HG03159 (cell line): ENCODE measurements around the gene SAMHD1.
"Not testable (repeated sequence)": the region's sequence is repeated elsewhere in the genome, so short reads cannot be mapped to it uniquely, and the experiment has no call there.

Experiments used
- ATAC-seq: cut with Tn5 transposase; IDR thresholded peaks from one replicate; pipeline ENCODE4 v1.9.1; 2021; ENCODE audit warnings: mild to moderate bottlenecking, moderate library complexity; ENCODE audit not compliant: unreplicated experiment

Gene SAMHD1

GRCh38 chr20:36956674-36957073 is 5.2 kb upstream of the SAMHD1 start:
- ATAC-seq = no peak

GRCh38 chr20:36956016-36956415 is 4.5 kb upstream of the SAMHD1 start:
- ATAC-seq = no peak

DNA sequence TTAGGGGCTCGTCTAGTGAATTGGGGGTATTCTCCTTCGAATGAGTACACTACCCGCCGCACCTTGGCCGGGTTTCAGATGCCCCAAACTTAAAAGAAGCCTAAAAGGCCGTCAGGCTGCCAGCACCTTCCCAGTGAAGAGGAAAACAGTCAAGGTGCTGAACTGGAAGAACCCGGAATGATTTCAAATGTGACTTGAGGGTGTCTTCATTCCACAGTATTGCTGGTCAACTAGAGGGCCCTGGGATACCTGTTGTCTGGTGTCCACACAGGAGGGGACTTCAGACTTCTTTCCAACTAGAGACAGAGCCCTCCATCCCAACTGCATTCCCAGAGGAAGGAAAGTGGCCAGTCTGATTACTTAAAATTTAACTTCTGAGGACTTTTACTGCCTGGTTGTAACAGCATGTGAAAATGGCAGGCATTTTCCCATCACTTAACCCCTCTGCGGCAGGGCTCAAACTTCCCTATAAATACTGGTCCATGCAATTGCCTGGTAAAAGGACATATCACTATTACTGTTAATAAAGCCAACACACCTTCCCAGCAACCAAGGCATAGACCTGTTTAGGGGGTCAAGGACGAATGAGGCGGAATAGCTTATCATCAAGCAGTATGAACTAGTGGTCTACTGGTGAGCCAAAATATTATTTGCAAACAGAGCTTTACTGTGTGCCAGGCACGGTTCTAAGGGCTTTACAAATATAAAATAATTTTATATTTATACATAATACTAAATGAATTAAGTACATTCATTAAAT is 651 bp upstream of the SAMHD1 start:
- no peak for ATAC-seq

- ATAC-seq = peak; percentile 1
Measured at GRCh38 chr20:36950414-36951197, 902 bp downstream of the SAMHD1 start.

DNA sequence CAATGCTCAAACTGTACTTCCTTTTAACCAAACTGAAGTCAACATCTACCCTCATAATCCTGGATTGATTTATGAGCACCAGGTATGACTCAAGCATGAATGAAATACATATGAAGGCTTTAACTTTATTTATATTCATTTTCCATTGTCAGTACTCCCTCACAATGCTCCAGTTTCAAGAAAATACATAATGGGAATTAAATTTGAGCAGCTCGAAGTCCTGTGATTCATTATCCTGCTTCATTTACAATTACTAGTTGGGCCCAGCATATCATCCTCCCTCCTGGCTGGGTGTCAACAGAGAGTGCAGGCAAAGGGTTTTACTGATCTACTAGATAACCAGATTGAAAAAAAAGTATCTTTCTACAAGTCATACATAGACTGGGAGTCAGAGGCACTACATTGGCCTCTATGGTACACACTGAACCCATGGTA is 10.1 kb downstream of the SAMHD1 start:
- ATAC-seq = no peak

DNA sequence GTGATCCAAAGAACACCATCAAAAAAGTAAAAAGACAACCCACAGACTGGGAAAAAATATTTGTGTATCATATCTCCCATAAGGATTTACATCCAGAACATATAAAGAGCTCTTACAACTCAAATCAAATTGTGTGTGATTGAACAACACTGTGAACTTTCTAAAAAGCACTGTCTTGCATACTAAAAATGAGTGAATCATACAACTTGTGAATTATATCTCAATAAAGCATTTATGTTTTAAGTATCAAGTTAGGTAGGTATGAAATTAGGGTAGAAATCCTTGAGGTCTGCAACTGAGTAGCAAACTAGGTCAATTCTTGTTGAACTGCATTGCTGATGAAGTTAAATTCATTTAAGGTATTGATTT is 14.1 kb downstream of the SAMHD1 start:
- ATAC-seq = no peak

DNA sequence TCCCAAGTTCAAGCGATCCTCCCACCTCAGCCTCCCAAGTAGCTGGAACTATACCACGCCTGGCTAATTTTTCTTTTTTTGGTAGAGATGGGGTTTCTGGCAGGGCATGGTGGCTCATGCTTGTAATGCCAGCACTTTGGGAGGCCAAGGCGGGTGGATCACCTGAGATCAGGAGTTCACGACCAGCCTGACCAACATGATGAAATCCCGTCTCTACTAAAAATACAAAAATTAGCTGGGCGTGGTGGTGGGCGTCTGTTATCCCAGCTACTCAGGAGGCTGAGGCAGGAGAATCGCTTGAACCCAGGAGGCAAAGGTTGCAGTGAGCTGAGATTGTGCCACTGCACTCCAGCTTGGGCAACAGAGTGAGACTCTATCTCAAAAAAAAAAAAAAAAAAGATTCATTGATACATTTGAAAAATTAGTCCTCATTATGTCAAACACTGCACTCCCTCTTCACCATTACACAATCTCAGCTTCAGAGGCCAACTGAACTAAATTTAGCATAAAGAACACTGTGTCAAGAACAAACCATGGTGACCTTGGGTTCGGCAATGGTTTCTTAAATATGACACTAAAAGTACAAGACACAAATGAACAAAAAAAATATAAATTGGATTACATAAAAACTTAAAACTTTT is 14.6 kb downstream of the SAMHD1 start:
- not testable (repeated sequence) for ATAC-seq

- ATAC-seq = no peak
Measured at GRCh38 chr20:36936341-36936740, 15.2 kb downstream of the SAMHD1 start.

- not testable (repeated sequence) for ATAC-seq
Measured at GRCh38 chr20:36933571-36933970, 17.9 kb downstream of the SAMHD1 start.

GRCh38 chr20:36932476-36933426 is 18.8 kb downstream of the SAMHD1 start:
- no peak for ATAC-seq

DNA sequence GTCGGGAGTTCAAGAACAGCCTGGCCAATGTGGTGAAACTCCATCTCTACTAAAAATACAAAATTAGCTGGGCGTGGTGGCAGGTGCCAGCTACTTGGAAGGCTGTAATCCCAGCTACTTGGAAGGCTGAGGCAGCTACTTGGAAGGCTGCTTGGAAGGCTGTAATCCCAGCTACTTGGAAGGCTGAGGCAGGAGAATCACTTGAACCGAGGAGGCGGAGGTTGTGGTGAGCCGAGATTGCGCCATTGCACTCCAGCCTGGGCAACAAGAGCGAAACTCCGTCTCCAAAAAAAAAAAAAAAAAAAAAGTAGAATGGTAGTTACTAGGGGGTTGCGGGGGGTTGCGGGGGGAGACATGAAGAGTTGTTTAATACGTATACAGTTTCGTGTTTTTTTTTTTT is 19.4 kb downstream of the SAMHD1 start:
- ATAC-seq = not testable (repeated sequence)

DNA sequence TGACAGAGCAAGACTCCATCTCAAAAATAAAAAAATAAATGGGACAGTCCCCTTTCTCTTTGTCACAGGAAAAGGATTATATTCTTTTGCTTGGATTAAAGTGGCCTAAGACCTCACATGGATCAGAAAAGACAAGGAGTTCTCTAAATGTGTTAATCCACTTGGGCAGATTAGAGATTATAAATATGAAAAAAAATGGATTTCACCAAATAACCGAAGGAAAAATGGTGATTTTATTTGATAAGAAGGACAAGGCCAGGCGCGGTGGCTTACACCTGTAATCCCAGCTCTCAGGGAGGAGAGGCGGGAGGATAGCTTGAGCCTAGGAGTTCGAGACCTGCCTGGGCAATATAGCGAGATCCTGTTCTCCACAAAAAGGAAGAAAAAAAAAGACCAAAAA is 21.8 kb downstream of the SAMHD1 start:
- ATAC-seq = no peak

DNA sequence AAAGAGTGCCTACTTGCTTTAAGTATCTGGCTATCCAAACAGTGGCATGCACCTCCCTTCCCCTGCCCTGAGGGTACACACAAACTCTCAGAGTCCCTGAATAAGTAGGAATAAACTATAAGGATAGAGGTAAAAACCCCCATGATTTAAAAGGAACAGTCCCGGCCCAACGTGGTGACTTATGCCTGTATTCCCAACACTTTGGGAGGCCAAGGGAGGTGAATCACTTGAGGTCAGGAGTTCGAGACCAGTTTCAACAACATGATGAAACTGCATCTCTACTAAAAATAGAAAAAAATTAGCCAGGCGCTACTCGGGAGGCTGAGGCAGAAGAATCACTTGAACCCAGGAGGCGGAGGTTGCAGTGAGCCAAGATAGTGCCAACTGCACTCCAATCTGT is 22.2 kb downstream of the SAMHD1 start:
- ATAC-seq = no peak

- no peak for ATAC-seq
Measured at GRCh38 chr20:36927704-36928103, 23.8 kb downstream of the SAMHD1 start.

DNA sequence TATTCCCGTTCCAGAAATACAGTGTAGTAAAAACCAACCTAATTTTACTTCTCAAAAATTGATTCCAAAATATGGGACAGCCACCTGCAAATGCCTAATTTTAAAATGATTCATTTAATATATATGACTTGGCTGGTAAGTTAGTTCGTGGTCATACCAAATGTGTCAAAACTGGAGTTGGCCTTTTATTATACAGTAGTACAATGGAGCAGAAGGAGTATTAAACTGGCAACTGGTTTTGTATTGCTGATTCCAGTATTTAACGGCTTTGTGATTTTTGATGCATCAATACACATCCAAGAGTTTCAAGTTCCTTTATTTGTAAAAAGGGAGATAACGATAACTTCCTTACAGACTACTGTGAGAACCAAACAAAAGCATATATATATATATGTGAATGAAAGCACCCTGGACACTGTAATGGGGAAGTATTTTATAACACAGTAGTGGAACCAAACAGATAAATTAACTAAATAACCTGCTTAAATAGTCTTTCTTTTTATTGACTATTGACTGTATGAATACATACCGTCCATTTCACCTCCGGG is 24.8 kb downstream of the SAMHD1 start:
- ATAC-seq = no peak

DNA sequence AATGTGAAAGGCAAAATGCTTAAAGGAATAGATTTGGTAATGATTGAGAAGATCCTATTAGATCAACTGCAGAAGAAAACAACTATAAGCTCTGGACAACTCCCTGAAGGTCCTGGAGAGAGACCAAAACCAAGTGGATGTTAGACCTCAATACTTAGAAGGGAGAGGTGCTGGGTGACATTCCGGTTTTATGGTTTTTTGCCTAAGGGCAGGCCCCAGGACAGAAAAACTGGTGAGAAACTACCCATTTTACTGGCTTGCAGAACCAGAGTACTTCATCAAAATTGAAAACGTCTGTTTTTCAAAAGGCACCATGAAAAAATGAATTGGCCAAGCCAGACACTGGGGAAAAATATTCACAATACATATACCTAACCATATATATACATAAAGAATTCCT is 26.3 kb downstream of the SAMHD1 start:
- no peak for ATAC-seq

DNA sequence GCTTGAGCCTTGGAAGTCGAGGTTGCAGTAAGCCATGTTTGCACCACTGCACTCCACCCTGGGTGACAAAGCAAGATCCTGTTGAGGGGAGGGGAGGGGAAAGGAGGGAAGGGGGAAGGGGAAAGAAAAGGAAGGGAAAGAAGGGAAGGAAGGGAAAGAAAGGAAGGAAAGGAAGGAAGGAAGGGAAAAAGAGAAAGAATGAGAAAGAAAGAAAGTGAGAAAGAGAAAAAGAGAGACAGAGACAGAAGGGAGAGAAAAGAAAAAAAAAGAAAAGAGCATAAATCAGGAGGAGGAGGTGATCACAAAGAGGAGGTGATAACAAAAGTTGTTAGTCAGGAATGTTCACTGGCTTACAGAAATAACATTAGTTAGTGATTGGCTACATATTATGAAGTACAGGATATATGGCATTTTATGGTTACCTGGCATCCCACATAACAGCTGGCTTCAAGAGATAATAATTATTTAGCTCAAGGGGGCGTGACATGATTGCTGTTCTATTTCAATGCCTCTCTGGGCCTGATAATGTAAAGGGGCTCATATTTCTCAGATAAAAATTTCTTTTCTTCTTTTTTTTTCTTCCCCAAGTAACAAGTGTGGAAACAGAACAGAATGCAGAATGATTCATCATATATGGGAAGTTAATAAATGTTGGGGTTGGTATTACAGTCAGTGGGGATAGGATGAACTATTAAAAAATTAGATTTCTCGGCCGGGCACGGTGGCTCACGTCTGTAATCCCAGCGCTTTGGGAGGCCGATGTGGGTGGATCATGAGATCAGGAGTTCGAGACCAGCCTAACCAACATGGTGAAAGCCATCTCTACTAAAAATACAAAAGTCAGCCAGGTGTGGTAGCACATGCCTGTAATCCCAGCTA is 27.1 kb downstream of the SAMHD1 start:
- ATAC-seq = no peak

DNA sequence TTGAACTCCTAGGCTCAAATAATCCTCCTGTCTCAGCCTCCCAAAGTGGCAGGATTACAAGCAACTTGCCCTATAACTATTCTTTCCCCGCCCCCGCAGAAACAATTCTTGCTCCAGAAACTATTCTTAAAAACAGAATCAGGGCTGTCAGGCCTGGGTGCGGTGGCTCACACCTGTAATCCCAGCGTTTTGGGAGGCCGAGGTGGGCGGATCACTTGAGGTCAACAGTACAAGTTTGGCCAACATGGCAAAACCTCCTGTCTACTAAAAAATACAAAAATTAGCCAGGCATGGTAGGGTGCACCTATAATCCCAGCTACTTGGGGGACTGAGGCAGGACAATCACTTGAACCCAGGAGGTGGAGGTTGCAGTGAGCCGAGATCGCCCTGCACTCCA is 31.2 kb downstream of the SAMHD1 start:
- ATAC-seq = no peak

DNA sequence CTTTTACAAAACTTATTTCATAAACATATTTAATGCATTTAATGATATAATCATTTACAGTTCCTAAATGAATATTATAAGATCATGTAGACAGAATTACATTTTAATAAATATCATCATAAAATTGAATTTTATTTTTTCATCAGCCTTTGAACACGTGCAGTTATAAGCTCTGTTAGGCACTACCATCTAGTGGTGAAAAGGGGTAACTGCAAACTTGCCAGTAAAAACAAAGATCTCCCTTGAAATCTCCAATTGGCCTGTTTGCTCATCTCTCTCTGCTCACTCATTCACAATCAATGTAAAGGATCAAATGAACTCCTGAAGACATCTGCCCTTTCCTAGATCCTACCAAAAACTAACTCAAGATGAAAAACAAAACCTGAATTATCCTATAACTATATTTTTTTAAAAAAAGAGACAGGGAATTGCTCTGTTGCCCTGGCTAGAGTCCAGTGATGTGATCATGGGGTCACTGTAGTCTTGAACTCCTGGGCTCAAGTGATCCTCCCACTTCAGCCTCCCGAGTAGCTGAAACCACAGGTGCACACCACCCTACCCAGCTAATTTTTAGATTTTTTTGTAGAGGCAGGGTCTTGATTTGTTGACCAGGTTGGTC is 31.7 kb downstream of the SAMHD1 start:
- ATAC-seq = no peak
